Neural progenitor cell (in vitro differentiated cells): Measurements from ENCODE around the gene SLC1A1.

Experiments
- CTCF ChIP-seq: fragments of 200-600 bp; sonication (generic); IDR thresholded peaks from 2 replicates; pipeline ENCODE4 v1.5.1; 2017; ENCODE audit warnings: antibody characterized with exemption, mild to moderate bottlenecking
- EZH2 ChIP-seq: fragments of 200-600 bp; sonication (generic); IDR thresholded peaks from 2 replicates; pipeline ENCODE4 v1.6.1; 2017; ENCODE audit warnings: antibody characterized with exemption, mild to moderate bottlenecking, moderate library complexity

GRCh38 chr9:4540425-4540824, 50.2 kb downstream of the SLC1A1 start:
- TF ChIP-seq CTCF (no peak), EZH2 (no peak)
